ENCODE data around the gene CKM. TPM values are rescaled to one million over a fixed set of nuclear protein-coding genes. Genes with fewer than 3 reads are reported as not detected.

The CKM gene
- not detected in 2 replicates for total RNA-seq (2013; cell fraction: nucleolus; rRNA removed)
- total RNA-seq (2014; rRNA removed) = not detected in 2 replicates
- not detected in 2 replicates for total RNA-seq (2014; rRNA removed; fragmentation: Illumina TruSeq; extraction: Trizol)
- total RNA-seq (2021) = 0.13 TPM in 1 of 2 replicates, not detected in the other
- not detected for polyA plus RNA-seq (2011; ENCODE audit: low read depth)
- 0.06 and 0.08 TPM in 2 replicates for polyA plus RNA-seq (2011; rRNA removed)
- 0.23 and 0.30 TPM in 2 replicates for polyA plus RNA-seq (2011; cell fraction: cytosol; rRNA removed)
- polyA plus RNA-seq (2011; cell fraction: nucleus; rRNA removed) = 0.15 TPM in 1 of 2 replicates, not detected in the other
- not detected in 2 replicates for polyA plus RNA-seq (2012)
- polyA plus RNA-seq (2014; fragmentation: Illumina TruSeq; extraction: Trizol) = not detected in 2 replicates
- polyA plus RNA-seq (2014; fragmentation: Nextera tagmentation; extraction: Ambion mirVana) = under 1 TPM in 1 of 2 experiments, not detected in 1; 0.14 TPM
- polyA plus RNA-seq (2014; rRNA removed) = 0.08 and 0.11 TPM in 2 replicates
- under 1 TPM in 1 of 2 experiments, not detected in 1; 0.13 TPM for polyA plus RNA-seq (2016; fragmentation: Nextera tagmentation; extraction: Ambion mirVana)
- polyA minus RNA-seq (2011; rRNA and poly(A)+ RNA removed) = 0.15 and 0.21 TPM in 2 replicates
- not detected in 2 replicates for polyA minus RNA-seq (2011; cell fraction: cytosol; rRNA and poly(A)+ RNA removed)
- polyA minus RNA-seq (2011; cell fraction: nucleus; rRNA and poly(A)+ RNA removed) = not detected in 2 replicates
- Bru-seq, nascent RNA = not detected
- percentile 12 among the genes with signal in this experiment for BruChase-seq, experiment 1, labeled RNA remaining after a 6-hour chase
- percentile 9 among the genes with signal in this experiment for BruChase-seq, experiment 2, labeled RNA remaining after a 2-hour chase
- long read RNA-seq, experiment 1 = 0 reads
- long read RNA-seq, experiment 2, partial matches to known transcripts = 0 of 1 reads
- long read RNA-seq, experiment 2, other reads (novel, unspliced or antisense) = 0 of 1 reads

- ChIA-PET CTCF (no interaction called here), SMC1A (ENCODE audit: uncharacterized antibody, unreplicated experiment) (no interaction called here), RAD21 (ENCODE audit: unreplicated experiment) (no interaction called here), POLR2A (no interaction called here)
- WGBS (ENCODE audit: insufficient coverage, insufficient replicate concordance, low lambda C conversion rate, missing lambda C conversion rate) = 29% methylated on average over 15 of the region's 15 CpGs
- intact Hi-C loops (cut with micrococcal nuclease; ENCODE audit: unreplicated experiment) (no loop called here), in situ Hi-C loops (cut with MboI) (no loop called here)
- DNase-seq (ENCODE audit: low read depth, low spot score) (no peak), FAIRE-seq (no peak), ATAC-seq (no peak)
- Histone ChIP-seq H3K4me1 (ENCODE audit: control insufficient read depth, insufficient read depth, low read length) (no peaks in the 10 kb centered on the region), H3K36me3 (ENCODE audit: control insufficient read depth in 2 of 2, insufficient read depth in 2 of 2, low read length in 1 of 2) (no peaks in the 10 kb centered on the region), H3K79me2 (ENCODE audit: control insufficient read depth, insufficient read depth, low read length) (no peaks in the 10 kb centered on the region), H3K4me2 (ENCODE audit: control insufficient read depth, insufficient read depth) (no peak within 1 kb of the TSS), H4K20me1 (ENCODE audit: control insufficient read depth, insufficient read depth) (no peaks in the 10 kb centered on the region), H3K9me3 (replicated peaks; ENCODE audit: control insufficient read depth, insufficient read depth, low read length) (no peaks in the 10 kb centered on the region), H3K4me3 (no peak within 1 kb of the TSS), H3K9ac (ENCODE audit: control insufficient read depth, insufficient read depth, low read length) (no peak within 1 kb of the TSS), H2AFZ (ENCODE audit: control insufficient read depth, low read depth, low read length) (no peak within 1 kb of the TSS), H3K27me3 (replicated peaks in 1 of 2; ENCODE audit: control insufficient read depth in 2 of 2, insufficient read depth in 2 of 2, low read length in 1 of 2) (peaks cover 0 to 3% of the 10 kb centered on the region in 2 experiments; a peak in 2 of 4 replicates), H3K27ac (ENCODE audit: control insufficient read depth, insufficient read depth) (no peak within 1 kb of the TSS)
- no TSS peak for BruUV-seq (replicated peaks)
- no peak for TF ChIP-seq SREBF1 (IDR thresholded peaks at IDR 0.05; ENCODE audit: low read length)
- TF ChIP-seq KAT2A (conservative IDR thresholded peaks at IDR 0.05; ENCODE audit: control insufficient read depth, low read depth, low read length) = no peak
- no peak for TF ChIP-seq RAD51 (IDR thresholded peaks at IDR 0.05)
- no peak for TF ChIP-seq EGR1 (IDR thresholded peaks at IDR 0.05; ENCODE audit: borderline replicate concordance in 1 of 2, low read depth in 2 of 2, low read length in 2 of 2)
- no peak for TF ChIP-seq SP1 (IDR thresholded peaks at IDR 0.05; ENCODE audit: low read depth, low read length)
- no peak for TF ChIP-seq IKZF1 (conservative IDR thresholded peaks at IDR 0.05)
- no peak for TF ChIP-seq PAX8 (IDR thresholded peaks at IDR 0.05)
- TF ChIP-seq NRF1 (conservative IDR thresholded peaks at IDR 0.05; ENCODE audit: low read depth, low read length) = no peak
- TF ChIP-seq MLLT1 (IDR thresholded peaks at IDR 0.05) = no peak
Observed at GRCh38 chr19:45322744-45323281, at the start of gene CKM. Gene CKM, minus strand, starts transcription at chr19:45322875. Its CDS starts 3,162 bp downstream, at chr19:45319713.
